Suppressor macrophage treated with lipopolysaccharide for 4 hours (primary cell): Measurements from ENCODE around the gene MELK.

ENCODE experiments used
- DNase-seq: peaks from one replicate; pipeline ENCODE4 v3.0.0-alpha.2; 2020

The MELK gene

DNA sequence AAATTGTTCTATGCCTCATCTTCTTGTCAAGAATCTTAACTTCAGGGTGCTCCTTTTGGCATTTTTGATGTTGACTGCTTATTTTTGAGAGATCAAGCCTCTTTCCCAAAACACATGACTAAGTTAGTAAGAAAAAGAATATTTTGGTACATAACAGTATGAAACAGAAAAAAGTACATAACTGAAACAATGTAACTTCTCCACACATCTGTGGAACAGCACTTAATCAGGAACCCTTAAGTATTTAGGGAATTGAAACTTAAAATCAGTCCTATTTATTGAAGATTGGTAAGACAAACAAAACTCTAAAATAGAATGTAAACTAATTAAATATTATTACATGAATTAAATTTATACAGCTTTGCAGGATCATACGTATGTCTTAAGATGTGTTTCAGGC, 103.4 kb downstream of the MELK start:
- DNase-seq, result peak; percentile 52

- peak; percentile 86 for DNase-seq
Measured at GRCh38 chr9:36676778-36677485, 104.2 kb downstream of the MELK start.

DNA sequence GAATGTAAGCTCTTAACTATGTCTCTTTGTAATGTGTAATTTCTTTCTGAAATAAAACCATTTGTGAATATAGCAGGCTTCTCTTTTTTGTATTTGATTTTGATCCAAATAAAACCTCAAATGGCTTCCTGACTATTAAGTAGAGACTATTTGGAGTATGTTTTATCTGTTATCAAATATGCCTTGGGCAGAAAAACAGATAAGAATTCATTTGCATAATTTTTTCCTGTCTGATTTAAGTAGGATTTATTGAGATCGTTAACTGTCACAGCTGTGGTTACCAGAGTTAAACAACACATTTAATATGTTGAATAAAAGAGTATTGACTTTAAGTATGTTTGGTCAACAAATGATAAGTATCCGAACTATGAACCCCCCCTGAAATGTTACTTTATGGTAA, 104.9 kb downstream of the MELK start:
- no peak for DNase-seq

DNA sequence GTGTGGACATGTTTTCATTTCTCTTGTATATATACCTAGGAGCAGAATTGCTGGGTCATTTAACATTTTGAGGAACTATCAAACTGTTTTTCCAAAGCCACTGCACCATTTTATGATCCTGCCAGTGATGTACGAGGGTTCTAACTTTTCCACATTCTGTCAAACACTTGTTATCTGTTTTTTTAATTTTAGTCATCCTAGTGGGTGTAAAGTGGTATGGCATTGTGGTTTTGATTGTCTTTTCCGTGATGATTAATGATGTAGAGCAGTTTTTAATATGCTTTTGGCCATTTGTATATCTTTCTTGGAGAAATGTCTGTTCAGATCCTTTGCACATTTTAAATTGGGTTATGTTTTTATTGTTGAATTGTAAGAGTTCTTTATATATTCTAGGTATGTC, 107.0 kb downstream of the MELK start:
- no peak for DNase-seq

GRCh38 chr9:36686471-36686870, 113.8 kb downstream of the MELK start:
- DNase-seq, result no peak

DNA sequence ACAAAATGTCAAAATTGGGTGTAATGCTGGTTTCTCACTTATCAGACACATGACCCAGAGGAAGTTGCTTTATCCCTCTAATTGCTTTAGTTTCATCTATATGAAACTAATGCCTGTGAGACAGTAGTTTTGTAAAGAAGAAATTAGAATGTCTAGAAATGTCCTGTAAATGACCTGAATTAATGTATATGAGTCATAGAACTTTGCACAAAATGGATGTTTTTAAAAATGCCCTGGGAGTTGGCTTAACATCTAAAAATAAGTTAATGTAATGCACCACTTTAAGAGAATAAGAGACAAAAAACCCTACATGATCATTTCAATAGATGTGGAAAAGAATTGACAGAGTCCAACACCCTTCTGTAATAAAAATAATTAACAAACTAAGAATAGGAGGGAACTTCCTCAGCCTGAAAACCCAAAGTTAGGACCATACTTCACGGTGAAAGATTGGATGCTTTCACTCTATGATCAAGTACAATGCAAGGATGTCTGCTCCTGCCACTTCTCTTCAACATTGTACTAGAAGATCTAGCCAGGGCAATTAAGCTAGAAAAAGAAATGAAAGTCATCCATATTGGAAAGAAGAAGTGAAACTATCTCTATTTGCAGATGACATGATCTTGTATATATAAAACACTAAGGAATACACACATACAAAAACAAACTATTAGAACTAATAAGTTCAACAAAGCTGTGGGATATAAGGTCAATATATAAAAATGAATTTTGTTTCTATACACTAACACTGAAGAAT, 117.9 kb downstream of the MELK start:
- peak; percentile 62 for DNase-seq

- DNase-seq, result peak; percentile 63
Measured at GRCh38 chr9:36691671-36692070, 119.0 kb downstream of the MELK start.

- no peak for DNase-seq
Measured at GRCh38 chr9:36698984-36699383, 126.3 kb downstream of the MELK start.

GRCh38 chr9:36704148-36704547, 131.5 kb downstream of the MELK start:
- DNase-seq, result no peak

DNA sequence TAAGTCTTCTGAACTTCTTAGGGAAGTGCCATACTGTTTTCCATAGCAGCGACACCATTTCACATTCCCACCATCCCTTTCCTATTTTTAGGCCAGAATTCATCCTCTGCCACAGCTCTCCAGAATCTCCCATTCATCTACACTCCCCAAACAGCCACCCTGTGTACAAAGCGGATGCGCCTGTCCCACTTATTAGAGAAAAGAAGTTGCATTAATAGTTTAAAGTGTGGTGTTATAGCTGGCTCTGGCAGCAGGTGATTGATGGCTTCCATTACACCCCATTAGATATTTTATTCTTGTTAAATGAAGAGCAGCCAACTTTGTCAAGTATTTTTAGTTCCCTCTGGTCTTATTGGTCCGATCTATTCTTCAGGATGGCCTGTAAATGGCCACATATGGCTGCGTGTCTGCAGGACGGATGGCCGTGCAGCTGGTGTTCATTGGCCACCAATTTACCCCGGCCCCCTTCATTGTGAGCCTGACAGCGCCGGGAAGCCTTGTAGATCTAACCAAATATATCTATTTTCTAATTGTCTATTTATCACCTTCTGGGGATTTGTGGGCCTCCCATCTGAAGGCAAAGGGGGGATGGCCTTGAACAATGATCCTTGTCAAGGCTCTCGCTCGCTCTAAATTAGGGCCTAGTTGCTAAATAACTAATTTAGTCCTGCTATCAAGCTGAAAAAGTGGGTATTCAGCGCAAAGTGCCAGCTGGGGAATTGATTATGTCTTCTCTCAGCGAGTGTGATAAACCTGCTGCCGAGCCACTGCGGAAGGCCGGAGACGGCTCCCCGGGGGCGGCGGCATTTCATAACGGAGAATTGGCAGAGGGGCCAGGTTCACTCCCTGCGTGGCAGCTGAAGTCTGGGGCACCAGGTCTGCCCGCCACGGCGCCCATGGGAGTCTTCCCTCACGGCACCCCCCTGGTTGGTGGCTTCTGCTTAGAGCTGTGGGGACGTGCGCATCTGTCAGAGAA, 141.1 kb downstream of the MELK start:
- no peak for DNase-seq

GRCh38 chr9:36716496-36716895, 143.8 kb downstream of the MELK start:
- DNase-seq, result no peak

DNA sequence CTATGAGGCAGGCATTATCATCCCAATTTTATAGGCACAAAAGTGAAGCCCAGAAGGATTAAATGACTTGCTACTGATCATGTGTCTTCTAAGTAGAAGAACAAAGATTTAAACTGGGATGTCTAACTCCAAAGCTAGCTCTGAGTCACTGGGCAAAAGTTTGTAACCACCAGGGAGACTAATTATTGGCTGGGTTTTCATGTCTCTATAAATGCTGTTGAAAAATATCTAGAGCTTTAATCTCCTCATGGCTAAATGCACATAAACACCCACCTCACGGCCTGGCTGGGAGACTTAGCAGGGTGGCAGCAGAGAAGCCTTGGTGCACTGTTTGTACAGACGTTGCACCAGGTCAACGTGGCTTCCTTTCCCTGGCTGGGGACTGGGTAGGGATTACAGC, 144.6 kb downstream of the MELK start:
- DNase-seq, result no peak

DNA sequence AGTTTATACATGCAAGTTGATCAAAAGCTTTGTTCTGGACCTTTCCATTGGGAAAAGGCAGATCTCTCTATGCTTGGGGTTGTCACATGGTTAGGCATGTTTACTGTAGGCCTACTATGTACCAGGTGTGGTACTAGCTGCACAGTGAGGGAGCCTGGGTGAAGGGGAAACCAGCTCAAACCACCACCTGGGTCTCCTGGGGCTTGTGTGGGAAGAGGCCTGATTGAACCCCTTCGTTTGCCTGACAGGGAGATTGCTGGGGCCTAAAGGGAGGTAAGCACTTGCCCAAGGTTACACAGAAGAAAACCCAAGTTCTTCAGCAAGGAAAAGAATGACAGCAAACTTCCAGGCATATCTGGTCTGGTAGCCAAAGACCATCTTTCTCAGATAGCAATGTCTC, 145.9 kb downstream of the MELK start:
- no peak for DNase-seq

GRCh38 chr9:36720043-36720442, 147.3 kb downstream of the MELK start:
- DNase-seq, result no peak

DNA sequence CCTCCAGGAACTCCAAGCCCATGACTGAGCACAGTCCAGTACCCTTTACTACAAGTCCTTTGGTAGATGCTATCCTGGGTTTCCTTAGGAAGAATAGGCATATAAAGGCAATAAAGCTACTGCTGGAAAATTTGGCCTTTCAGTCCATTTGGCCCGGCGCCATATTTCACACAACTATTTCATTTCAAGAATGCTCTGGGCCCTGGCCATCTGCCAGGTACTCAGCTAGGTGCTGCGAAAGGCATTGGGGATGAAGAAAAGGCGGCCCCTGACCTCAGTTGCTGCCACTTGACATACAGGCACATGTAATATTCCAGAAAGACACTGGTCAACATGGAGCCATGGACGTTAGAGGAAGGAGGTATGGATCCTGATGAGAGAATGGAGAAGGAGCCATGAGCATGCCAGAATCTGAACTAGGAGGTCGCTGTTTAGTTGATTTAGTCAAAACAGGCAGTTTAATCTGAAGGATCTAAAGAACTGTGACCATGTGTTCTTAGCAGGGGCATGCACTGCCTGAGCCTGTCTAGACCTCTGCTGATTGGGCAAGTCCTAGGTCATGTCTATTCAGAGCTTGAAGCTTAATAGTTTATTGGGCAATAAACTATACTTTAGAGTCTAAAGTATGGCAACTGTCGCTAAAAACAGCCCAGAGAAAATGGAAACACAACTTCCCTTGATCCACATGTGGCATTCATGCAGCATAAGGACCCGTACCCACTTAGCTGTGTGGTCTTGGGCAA, 149.3 kb downstream of the MELK start:
- DNase-seq, result no peak

GRCh38 chr9:36725777-36726356, 153.2 kb downstream of the MELK start:
- no peak for DNase-seq
